Subcutaneous adipose tissue (tissue), 4 donors: Measurements from ENCODE around the gene UMPS. TPM values are rescaled to one million over a fixed set of nuclear protein-coding genes. Genes with fewer than 3 reads are reported as not detected.

Experiments
- total RNA-seq, 4 donors: library from RNA; depleted of rRNA; stranded (reverse); fragments of >200 nt; gene quantifications; one replicate each; pipeline ENCODE4 v1.1.0, GENCODE V29; 2016
- TF ChIP-seq, protein P1 (sequence below): fragments of 450-650 bp; IDR thresholded peaks from one replicate; pipeline ENCODE4 v1.5.1; 2016; ENCODE audit warnings: low read depth, mild to moderate bottlenecking, control low read depth, antibody characterized with exemption, moderate library complexity

Gene UMPS
- total RNA-seq, 4 donors from 2014 or later, result 17.0 to 244 (median 20.7) TPM

DNA sequence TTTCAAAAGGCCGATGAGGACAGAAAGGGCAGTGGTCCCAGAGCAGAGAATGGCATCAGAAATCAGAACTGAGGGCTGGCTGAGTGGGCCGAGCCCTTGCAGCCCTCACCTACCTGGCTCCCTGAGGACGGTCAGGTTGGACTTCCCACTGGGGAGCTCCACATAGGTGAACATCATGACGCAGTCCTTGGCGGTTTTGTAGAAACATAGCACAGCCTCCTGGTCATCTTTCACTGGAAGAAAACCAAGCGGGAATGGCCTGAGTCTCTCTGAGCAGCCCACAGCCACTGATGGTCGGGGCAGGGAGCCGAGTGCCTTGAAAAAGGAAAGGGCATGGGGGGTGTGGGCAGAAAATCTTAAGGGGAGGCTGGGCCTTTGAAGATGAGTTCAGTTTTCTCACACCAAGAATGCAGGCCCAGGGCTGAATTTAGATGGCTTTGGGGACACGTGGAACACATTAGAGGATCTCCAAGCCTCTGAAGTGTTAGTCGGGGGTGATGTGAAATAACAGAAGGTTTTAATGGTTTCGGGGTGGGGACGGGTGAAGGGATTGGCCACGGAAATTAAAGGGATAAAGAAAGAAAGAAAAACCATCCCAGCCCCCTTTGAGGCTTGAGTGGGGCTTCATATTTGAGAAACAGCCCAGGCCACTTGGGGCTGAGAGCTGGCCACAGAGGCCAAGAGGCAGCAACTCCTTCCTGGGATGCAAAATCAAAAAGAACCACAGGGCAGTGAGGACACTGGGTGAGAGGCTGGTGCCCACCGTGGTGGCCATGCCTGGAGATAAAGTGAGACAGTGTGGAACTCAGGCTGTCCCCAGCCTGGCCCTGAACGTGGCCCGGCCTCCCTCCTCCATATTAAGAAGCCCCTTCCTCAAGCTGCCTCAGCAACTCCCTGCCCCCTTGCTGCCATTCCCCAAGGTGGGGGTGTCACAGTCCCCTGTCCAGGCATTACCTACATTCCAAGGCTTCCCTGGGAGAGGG lies 36.2 kb downstream of the UMPS start:
- TF ChIP-seq, protein P1, sequence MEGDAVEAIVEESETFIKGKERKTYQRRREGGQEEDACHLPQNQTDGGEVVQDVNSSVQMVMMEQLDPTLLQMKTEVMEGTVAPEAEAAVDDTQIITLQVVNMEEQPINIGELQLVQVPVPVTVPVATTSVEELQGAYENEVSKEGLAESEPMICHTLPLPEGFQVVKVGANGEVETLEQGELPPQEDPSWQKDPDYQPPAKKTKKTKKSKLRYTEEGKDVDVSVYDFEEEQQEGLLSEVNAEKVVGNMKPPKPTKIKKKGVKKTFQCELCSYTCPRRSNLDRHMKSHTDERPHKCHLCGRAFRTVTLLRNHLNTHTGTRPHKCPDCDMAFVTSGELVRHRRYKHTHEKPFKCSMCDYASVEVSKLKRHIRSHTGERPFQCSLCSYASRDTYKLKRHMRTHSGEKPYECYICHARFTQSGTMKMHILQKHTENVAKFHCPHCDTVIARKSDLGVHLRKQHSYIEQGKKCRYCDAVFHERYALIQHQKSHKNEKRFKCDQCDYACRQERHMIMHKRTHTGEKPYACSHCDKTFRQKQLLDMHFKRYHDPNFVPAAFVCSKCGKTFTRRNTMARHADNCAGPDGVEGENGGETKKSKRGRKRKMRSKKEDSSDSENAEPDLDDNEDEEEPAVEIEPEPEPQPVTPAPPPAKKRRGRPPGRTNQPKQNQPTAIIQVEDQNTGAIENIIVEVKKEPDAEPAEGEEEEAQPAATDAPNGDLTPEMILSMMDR, result no peak

DNA sequence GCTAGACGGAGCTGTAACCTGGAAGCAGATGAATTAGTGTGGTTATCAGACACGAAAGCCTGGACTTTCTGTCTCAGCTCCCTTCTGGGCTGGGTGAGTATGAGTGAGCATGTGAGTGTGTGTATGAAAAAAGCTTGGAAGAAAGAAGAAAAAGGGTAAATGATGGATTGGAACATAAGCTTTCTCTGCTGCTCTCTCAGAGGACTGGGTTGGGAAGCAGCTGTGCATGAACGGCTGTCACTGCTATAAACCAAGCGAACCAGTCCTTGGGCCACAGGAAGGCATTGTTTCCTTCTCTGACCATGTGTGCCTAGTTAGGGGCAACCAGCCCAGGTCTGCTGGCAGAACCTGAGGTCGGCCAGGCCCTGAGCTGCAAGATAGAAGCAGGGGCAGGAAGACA lies 37.0 kb downstream of the UMPS start:
- TF ChIP-seq, protein P1, result no peak

DNA sequence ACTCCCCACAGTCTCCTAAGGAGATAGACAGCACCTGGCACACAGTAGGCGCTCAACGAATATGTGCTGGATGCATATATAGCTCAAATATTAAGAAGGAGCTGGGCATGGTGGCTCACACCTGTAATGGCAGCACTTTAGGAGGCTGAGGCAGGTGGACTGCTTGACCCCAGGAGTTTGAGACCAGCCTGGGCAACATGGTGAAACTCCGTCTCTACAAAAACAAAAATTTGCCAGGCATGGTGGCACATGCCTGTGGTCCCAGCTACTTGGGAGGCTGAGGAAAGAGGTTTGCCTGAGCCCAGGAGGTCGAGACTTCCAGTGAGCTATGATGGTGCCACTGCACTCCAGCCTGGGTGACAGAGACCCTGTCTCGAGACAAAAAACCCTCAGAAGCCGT lies 37.4 kb downstream of the UMPS start:
- TF ChIP-seq, protein P1, result no peak

DNA sequence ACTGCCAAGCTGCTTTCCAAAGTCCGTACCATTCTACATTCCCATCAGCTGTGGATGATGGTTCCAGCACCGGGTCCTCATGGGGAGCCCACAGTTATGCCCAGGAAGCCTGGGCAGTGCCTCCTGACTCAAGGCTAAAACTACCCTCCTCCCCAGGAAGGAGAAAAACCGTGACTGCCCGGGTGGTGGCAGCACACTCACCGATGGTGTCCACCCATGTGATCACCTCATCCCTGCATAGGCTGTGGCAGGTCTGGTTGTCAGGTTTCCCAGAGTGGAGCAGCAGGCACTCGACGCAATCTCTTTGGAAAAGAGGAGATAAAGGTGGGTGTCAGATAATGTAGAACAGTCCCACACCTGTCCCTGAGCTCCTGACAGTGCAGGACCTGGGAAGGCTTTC lies 38.6 kb downstream of the UMPS start:
- TF ChIP-seq, protein P1, result no peak

DNA sequence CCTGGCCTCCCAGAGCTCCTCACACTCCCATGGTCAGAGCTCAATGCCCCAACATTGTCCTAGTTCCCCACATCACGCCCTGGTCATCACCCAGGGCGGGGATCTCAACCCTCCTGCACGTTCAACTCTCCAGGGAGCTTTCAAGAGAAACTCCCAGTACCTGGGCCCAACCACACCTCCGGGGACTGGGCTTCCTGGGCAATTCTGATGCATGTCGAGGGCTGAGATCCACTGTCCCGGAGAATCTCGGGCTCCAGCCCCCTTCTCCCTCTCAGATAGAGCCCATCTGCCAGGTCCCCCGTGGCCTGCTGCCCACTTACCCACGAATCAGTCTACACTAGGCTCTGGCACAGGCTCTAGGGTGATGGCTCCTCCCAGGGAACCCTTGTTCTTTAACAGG lies 39.2 kb downstream of the UMPS start:
- TF ChIP-seq, protein P1, result no peak

DNA sequence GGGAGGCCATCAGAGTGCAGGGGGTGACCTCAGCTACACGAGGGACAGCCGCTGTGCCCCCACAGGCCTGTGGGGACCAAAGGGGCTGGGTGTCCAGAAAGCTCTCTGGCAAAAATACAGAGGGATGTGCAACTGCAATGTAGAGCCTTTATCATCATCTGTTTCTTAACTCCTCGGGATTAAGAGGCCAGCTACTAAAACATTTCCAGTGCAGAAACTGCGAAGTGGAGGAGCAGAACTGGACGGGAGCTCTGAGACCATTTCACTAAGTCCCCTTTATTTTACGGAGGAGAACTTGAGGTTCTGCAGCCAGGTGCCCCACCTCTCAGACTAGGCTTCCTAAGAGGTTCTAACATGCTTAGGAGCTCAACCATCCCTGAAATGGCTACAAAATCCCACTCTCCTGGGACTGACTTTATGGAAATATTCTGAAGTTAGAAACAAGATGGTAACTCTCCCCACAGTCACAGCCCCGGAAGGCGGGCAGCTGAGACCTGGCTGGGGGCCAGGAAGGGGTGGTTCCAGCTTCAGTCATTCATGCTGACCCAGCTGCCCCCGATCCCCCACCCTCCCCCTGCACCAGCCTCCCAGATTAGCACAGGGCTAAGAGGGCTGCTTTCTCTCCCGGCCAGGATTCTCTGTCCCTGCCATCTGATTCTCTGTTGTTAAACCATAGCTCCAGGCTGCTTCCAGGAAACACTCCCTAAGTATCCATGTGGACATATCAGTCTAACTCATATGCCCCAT lies 40.3 kb downstream of the UMPS start:
- TF ChIP-seq, protein P1, result no peak

DNA sequence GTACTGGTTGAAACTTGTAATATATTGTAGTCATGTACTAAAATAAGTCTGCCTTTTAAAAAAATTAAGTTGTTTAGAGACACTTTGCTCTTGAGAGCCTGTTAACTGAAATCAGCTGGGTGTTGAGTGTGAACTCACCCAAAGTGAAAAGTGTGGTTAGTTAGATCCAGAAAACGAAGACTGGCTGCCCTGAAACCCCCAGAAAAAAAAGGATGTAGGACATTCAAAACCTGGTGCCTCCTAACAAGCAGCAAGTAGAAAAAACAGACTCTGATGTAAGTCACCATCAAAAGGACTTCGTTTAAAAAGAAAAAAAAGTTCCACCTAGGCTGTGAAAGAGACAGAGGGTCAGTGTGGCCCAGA lies 40.8 kb downstream of the UMPS start:
- TF ChIP-seq, protein P1, result no peak
